Endothelial cell of umbilical vein (primary cell): ENCODE results near the gene PLEKHF1.

ENCODE experiments used
- EZH2 ChIP-seq: IDR thresholded peaks from 2 replicates; pipeline ENCODE4 v1.6.1; 2012; ENCODE audit warnings: borderline replicate concordance, low read depth, mild to moderate bottlenecking, moderate library complexity, low read length, inconsistent platforms; ENCODE audit not compliant: severe bottlenecking
- POLR2A ChIP-seq: IDR thresholded peaks from 2 replicates; pipeline ENCODE4 v1.6.1; 2012; ENCODE audit warnings: low read depth, mild to moderate bottlenecking, control low read depth, low read length

GRCh38 chr19:29671393-29672160, 6.3 kb downstream of the PLEKHF1 start:
- no peak for TF ChIP-seq POLR2A
- no peak for TF ChIP-seq EZH2
